Stimulated activated naive CD4-positive, alpha-beta T cell (primary cell): ENCODE data around the gene ARL17B.
"Not testable (repeated sequence)": the region's sequence is repeated elsewhere in the genome, so short reads cannot be mapped to it uniquely, and the experiment has no call there.

Experiments used
- DNase-seq, 6 experiments: peaks; one replicate each; lab custom pipeline; 2025; lab: John Stamatoyannopoulos, UW

ARL17B gene

GRCh38 chr17:46361755-46362154 is at the start of gene ARL17B:
ARL17B (minus strand) TSS chr17:46361766; CDS start chr17:46358397, 3,369 bp downstream.
- not testable (repeated sequence) for DNase-seq

GRCh38 chr17:46409864-46410263 is 48.3 kb upstream of the ARL17B start:
- not testable (repeated sequence) for DNase-seq

- DNase-seq = not testable (repeated sequence)
Observed at GRCh38 chr17:46407155-46407554, 45.6 kb upstream of the ARL17B start.

- not testable (repeated sequence) for DNase-seq
Observed at GRCh38 chr17:46401033-46401787, 39.6 kb upstream of the ARL17B start.

GRCh38 chr17:46400543-46400942 is 39.0 kb upstream of the ARL17B start:
- not testable (repeated sequence) for DNase-seq

GRCh38 chr17:46399993-46400392 is 38.4 kb upstream of the ARL17B start:
- not testable (repeated sequence) for DNase-seq

GRCh38 chr17:46396292-46396691 is 34.7 kb upstream of the ARL17B start:
- DNase-seq = not testable (repeated sequence)

GRCh38 chr17:46393702-46394101 is 32.1 kb upstream of the ARL17B start:
- DNase-seq = not testable (repeated sequence)

GRCh38 chr17:46385491-46385890 is 23.9 kb upstream of the ARL17B start:
- DNase-seq = not testable (repeated sequence)

GRCh38 chr17:46383118-46383517 is 21.6 kb upstream of the ARL17B start:
- not testable (repeated sequence) for DNase-seq

- not testable (repeated sequence) for DNase-seq
Observed at GRCh38 chr17:46373418-46373817, 11.9 kb upstream of the ARL17B start.

GRCh38 chr17:46372236-46373229 is 11.0 kb upstream of the ARL17B start:
- DNase-seq = not testable (repeated sequence)

GRCh38 chr17:46367520-46367919 is 6.0 kb upstream of the ARL17B start:
- DNase-seq = not testable (repeated sequence)

GRCh38 chr17:46361145-46361735 is 326 bp downstream of the ARL17B start:
- not testable (repeated sequence) for DNase-seq

- DNase-seq = not testable (repeated sequence)
Observed at GRCh38 chr17:46353856-46354255, 7.7 kb downstream of the ARL17B start.

GRCh38 chr17:46349060-46349459 is 12.5 kb downstream of the ARL17B start:
- not testable (repeated sequence) for DNase-seq

GRCh38 chr17:46348345-46348744 is 13.2 kb downstream of the ARL17B start:
- DNase-seq = not testable (repeated sequence)

GRCh38 chr17:46342131-46342530 is 19.4 kb downstream of the ARL17B start:
- not testable (repeated sequence) for DNase-seq

- DNase-seq = not testable (repeated sequence)
Observed at GRCh38 chr17:46341220-46341619, 20.3 kb downstream of the ARL17B start.

- not testable (repeated sequence) for DNase-seq
Observed at GRCh38 chr17:46294831-46295230, 66.7 kb downstream of the ARL17B start, which contains the start of gene LRRC37A. LRRC37A (plus strand) TSS chr17:46295131; CDS start chr17:46295134, 3 bp downstream.

- DNase-seq = not testable (repeated sequence)
Observed at GRCh38 chr17:46291618-46292017, 69.9 kb downstream of the ARL17B start.
